Measurements from ENCODE around the gene PLXNA4. TPM values are rescaled to one million over a fixed set of nuclear protein-coding genes. Genes with fewer than 3 reads are reported as not detected.
"Not testable (repeated sequence)": the region's sequence is repeated elsewhere in the genome, so short reads cannot be mapped to it uniquely, and the experiment has no call there.

PLXNA4 gene
- polyA plus RNA-seq, 2 donors: 0.44 to 0.55 TPM

DNA sequence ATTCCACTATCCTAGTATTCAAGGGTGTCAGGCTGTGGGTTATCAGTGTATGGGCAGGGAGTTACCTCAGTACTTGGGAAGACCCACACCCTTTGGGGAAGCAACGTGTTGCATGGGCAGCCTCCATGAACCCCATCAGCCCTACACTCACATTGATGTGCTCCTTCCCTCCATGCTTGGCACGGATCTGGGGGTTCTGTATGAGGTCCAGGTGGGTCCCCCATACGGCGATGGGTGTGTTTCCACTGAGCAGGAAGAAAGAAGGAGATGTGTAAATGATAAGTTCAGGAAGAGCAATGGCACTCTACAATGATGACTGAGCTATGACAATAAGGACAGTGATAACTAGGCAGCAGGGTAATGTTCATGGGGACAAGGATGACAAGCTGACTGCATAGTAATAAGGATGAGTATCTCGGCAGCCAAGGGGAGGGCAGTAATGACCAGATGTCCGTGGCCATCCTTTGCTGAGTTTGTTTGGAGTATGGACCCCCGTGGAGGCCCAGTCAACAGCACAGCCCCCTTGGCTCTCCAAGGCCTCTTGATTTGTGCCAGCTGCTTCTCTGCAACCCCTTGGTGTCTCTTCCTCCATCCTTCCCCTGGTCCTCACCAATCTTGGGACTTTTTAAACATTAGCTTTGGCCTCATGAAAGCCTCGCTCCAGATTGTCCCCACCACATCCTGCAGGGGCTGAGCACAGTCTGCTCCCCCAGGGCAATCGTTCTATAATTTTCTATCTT lies 394.2 kb downstream of the PLXNA4 start:
- Histone ChIP-seq H3K4me1 (ENCODE audit: control insufficient read depth in 2 of 2, insufficient read depth in 2 of 2, low read length in 1 of 2) (no peaks in the 10 kb centered on the region), H3K27me3 (ENCODE audit: control insufficient read depth in 1 of 2, insufficient read depth in 2 of 2, low read length in 2 of 2) (no peaks in the 10 kb centered on the region), H3K27ac (ENCODE audit: low read depth in 2 of 2, low read length in 1 of 2) (no peak overlapping the region), H3K4me3 (ENCODE audit: low read depth in 1 of 2, low read length in 2 of 2) (no peak overlapping the region), H3K9me3 (ENCODE audit: control insufficient read depth in 2 of 2, insufficient read depth in 1 of 2, low read depth in 1 of 2, low read length in 1 of 2) (peaks cover 5% of the 10 kb centered on the region in 2 donors), H3K36me3 (ENCODE audit: control insufficient read depth in 2 of 2, insufficient read depth in 2 of 2, low read length in 1 of 2) (no peaks in the 10 kb centered on the region)
- 75 to 76% methylated on average over 9 of the region's 9 CpGs for WGBS, 2 donors

DNA sequence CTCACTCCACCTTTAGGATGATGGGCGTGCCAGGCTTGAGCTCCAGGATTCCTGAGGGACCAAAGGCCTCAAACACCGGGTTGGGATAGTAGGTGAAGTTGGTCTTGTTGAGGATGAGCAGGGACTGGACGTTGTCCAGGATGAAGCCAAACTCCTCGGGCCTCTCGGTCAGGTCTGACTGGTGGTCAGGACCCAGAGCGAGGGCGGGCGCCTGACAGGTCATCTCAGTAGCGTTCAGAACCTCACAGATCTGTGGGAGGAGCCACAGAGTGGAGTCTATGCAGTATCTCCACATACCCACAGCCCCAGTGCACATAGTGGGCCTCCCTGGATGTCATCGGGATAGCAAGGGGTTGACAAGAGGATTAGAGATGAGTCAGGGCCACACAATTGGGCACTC lies 394.9 kb downstream of the PLXNA4 start:
- peaks cover 4 to 5% of the 10 kb centered on the region in 2 donors for H3K9me3 ChIP-seq (ENCODE audit: control insufficient read depth in 2 of 2, insufficient read depth in 1 of 2, low read depth in 1 of 2, low read length in 1 of 2)
- no peak overlapping the region for H3K4me3 ChIP-seq (ENCODE audit: low read depth in 1 of 2, low read length in 2 of 2)
- WGBS, 2 donors: 87 to 89% methylated on average over 10 of the region's 10 CpGs
- H3K27ac ChIP-seq (ENCODE audit: low read depth in 2 of 2, low read length in 1 of 2): no peak overlapping the region
- H3K4me1 ChIP-seq (ENCODE audit: control insufficient read depth in 2 of 2, insufficient read depth in 2 of 2, low read length in 1 of 2): no peaks in the 10 kb centered on the region
- no peaks in the 10 kb centered on the region for H3K36me3 ChIP-seq (ENCODE audit: control insufficient read depth in 2 of 2, insufficient read depth in 2 of 2, low read length in 1 of 2)
- H3K27me3 ChIP-seq (ENCODE audit: control insufficient read depth in 1 of 2, insufficient read depth in 2 of 2, low read length in 2 of 2): no peaks in the 10 kb centered on the region

DNA sequence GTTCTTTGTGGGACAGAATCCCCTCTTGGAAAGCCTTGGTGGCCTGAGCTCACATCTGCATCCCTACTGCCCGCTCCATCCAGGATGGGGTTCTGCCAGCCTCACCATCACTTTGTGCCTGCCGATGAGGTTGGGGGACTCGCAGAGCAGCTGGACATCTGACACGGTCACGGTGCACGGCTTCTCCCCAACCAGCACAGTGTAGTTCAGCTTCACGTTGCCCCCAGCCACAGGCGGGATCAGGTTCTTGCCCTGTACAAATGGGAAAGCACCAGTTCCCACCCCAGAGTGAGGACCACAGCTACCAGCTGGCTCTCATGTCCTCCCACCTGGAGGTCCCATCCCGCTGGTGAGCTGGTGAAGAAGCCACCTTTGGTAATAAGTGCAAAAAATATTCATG lies 395.8 kb downstream of the PLXNA4 start:
- H3K27me3 ChIP-seq (ENCODE audit: control insufficient read depth in 1 of 2, insufficient read depth in 2 of 2, low read length in 2 of 2): no peaks in the 10 kb centered on the region
- H3K27ac ChIP-seq (ENCODE audit: low read depth in 2 of 2, low read length in 1 of 2): no peak overlapping the region
- H3K4me1 ChIP-seq (ENCODE audit: control insufficient read depth in 2 of 2, insufficient read depth in 2 of 2, low read length in 1 of 2): no peaks in the 10 kb centered on the region
- 89 to 91% methylated on average over 9 of the region's 9 CpGs for WGBS, 2 donors
- H3K9me3 ChIP-seq (ENCODE audit: control insufficient read depth in 2 of 2, insufficient read depth in 1 of 2, low read depth in 1 of 2, low read length in 1 of 2): no peaks in the 10 kb centered on the region
- no peaks in the 10 kb centered on the region for H3K36me3 ChIP-seq (ENCODE audit: control insufficient read depth in 2 of 2, insufficient read depth in 2 of 2, low read length in 1 of 2)
- H3K4me3 ChIP-seq (ENCODE audit: low read depth in 1 of 2, low read length in 2 of 2): no peak overlapping the region

DNA sequence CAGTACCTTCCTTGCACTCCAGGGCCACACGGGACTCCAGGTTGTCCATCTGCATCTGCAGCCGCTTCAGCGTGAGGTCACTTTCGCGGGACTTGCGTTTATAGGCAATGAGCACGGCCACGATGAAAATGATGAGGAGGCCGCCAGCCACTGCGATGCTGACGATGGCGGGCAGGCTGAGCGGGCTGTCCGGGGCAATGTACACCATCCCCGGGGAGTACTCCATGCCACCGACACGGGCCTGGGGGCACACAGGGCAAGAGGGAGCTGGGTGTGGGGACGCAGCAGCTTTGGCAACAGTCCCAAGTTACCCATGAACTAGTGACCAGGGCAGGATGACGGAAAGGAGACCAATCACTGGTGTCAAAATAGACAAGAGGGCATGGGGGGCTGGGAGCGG lies 396.6 kb downstream of the PLXNA4 start:
- no peaks in the 10 kb centered on the region for H3K4me1 ChIP-seq (ENCODE audit: control insufficient read depth in 2 of 2, insufficient read depth in 2 of 2, low read length in 1 of 2)
- H3K9me3 ChIP-seq (ENCODE audit: control insufficient read depth in 2 of 2, insufficient read depth in 1 of 2, low read depth in 1 of 2, low read length in 1 of 2): no peaks in the 10 kb centered on the region
- no peak overlapping the region for H3K4me3 ChIP-seq (ENCODE audit: low read depth in 1 of 2, low read length in 2 of 2)
- WGBS, 2 donors: 92 to 97% methylated on average over 20 of the region's 20 CpGs
- no peak overlapping the region for H3K27ac ChIP-seq (ENCODE audit: low read depth in 2 of 2, low read length in 1 of 2)
- no peaks in the 10 kb centered on the region for H3K36me3 ChIP-seq (ENCODE audit: control insufficient read depth in 2 of 2, insufficient read depth in 2 of 2, low read length in 1 of 2)
- H3K27me3 ChIP-seq (ENCODE audit: control insufficient read depth in 1 of 2, insufficient read depth in 2 of 2, low read length in 2 of 2): no peaks in the 10 kb centered on the region

DNA sequence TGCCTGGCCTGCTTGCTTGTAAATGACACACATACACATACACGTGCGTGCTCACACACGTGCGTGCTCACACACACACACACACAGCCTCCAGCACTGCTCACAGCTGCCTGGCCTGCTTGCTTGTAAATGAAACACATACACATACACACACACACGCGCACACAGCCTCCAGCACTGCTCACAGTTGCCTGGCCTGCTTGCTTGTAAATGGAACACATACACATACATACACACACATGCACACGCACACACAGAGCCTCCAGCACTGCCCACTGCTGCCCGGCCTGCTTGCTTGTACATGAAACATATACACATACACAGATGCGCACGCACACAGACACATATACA lies 397.2 kb downstream of the PLXNA4 start:
- WGBS, 2 donors: 65 to 78% methylated on average over 10 of the region's 10 CpGs
- H3K4me3 ChIP-seq (ENCODE audit: low read depth in 1 of 2, low read length in 2 of 2): no peak overlapping the region
- no peaks in the 10 kb centered on the region for H3K4me1 ChIP-seq (ENCODE audit: control insufficient read depth in 2 of 2, insufficient read depth in 2 of 2, low read length in 1 of 2)
- no peak overlapping the region for H3K27ac ChIP-seq (ENCODE audit: low read depth in 2 of 2, low read length in 1 of 2)
- no peaks in the 10 kb centered on the region for H3K27me3 ChIP-seq (ENCODE audit: control insufficient read depth in 1 of 2, insufficient read depth in 2 of 2, low read length in 2 of 2)
- no peaks in the 10 kb centered on the region for H3K9me3 ChIP-seq (ENCODE audit: control insufficient read depth in 2 of 2, insufficient read depth in 1 of 2, low read depth in 1 of 2, low read length in 1 of 2)
- H3K36me3 ChIP-seq (ENCODE audit: control insufficient read depth in 2 of 2, insufficient read depth in 2 of 2, low read length in 1 of 2): no peaks in the 10 kb centered on the region

DNA sequence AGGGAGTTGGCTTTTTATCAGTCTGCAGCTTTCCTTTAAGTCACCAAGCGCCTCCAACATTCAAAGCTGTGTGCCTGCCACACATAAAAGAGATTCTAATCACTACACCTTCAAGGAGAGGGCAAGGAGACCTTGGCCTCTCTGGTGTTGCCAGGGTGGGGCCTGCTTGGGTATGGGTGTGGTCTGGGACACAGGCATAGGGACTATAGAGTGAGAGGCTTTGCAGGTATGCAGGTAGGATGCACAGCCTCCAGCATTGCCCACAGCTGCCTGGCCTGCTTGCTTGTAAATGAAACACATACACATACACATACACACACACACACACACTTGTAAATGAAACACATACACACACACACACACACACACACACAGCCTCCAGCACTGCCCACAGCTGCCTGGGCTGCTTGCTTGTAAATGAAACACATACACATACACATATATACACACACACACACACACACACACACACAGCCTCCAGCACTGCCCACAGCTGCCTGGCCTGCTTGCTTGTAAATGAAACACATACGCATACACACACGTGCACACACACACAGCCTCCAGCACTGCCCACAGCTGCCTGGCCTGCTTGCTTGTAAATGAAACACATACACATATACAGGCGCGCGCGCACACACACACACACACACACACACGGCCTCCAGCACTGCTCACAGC lies 397.7 kb downstream of the PLXNA4 start:
- 71 to 81% methylated on average over 8 of the region's 8 CpGs for WGBS, 2 donors
- H3K4me1 ChIP-seq (ENCODE audit: control insufficient read depth in 2 of 2, insufficient read depth in 2 of 2, low read length in 1 of 2); H3K27me3 ChIP-seq (ENCODE audit: control insufficient read depth in 1 of 2, insufficient read depth in 2 of 2, low read length in 2 of 2): not testable (repeated sequence)

DNA sequence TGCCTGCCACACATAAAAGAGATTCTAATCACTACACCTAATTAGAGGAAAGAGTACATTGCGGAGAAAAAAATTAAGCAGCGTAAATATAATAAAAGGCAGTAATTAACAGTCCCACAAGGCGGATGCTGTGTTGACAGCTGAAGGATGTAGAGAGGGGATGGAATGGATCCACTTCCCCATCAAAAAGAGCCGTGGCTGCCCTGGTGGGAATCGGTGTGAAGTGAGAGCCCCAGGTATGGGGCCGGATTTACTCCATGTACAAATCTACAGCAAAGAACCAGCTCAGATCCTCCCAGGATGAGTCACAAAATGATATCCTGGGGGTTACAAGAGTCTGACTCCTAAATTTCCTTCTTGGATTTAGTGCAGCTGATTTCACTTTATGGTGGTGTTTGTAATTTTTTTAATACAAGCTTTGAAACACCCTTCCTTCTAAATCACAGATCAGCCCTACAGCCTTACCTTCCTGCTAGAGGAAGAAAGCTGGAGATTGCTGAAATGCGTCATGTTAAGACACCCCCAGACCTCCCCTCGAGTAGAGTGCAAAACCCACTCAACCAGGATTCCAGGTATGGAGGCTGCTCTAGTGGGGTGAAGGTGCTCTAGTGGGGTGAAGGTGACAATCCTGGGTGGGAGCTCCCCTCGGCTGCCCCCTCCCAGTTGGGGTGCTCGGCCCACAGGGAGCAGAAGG lies 398.4 kb downstream of the PLXNA4 start:
- H3K27me3 ChIP-seq (ENCODE audit: control insufficient read depth in 1 of 2, insufficient read depth in 2 of 2, low read length in 2 of 2): no peaks in the 10 kb centered on the region
- H3K4me1 ChIP-seq (ENCODE audit: control insufficient read depth in 2 of 2, insufficient read depth in 2 of 2, low read length in 1 of 2): no peaks in the 10 kb centered on the region
- no peaks in the 10 kb centered on the region for H3K9me3 ChIP-seq (ENCODE audit: control insufficient read depth in 2 of 2, insufficient read depth in 1 of 2, low read depth in 1 of 2, low read length in 1 of 2)
- no peak overlapping the region for H3K27ac ChIP-seq (ENCODE audit: low read depth in 2 of 2, low read length in 1 of 2)
- 70 to 73% methylated on average over 10 of the region's 10 CpGs for WGBS, 2 donors
- H3K36me3 ChIP-seq (ENCODE audit: control insufficient read depth in 2 of 2, insufficient read depth in 2 of 2, low read length in 1 of 2): no peaks in the 10 kb centered on the region
- no peak overlapping the region for H3K4me3 ChIP-seq (ENCODE audit: low read depth in 1 of 2, low read length in 2 of 2)

More for the DNA sequence above, 397.7 kb downstream of the PLXNA4 start:
- not testable (repeated sequence) for H3K4me3 ChIP-seq (ENCODE audit: low read depth in 1 of 2, low read length in 2 of 2); H3K9me3 ChIP-seq (ENCODE audit: control insufficient read depth in 2 of 2, insufficient read depth in 1 of 2, low read depth in 1 of 2, low read length in 1 of 2); H3K36me3 ChIP-seq (ENCODE audit: control insufficient read depth in 2 of 2, insufficient read depth in 2 of 2, low read length in 1 of 2); H3K27ac ChIP-seq (ENCODE audit: low read depth in 2 of 2, low read length in 1 of 2)

DNA sequence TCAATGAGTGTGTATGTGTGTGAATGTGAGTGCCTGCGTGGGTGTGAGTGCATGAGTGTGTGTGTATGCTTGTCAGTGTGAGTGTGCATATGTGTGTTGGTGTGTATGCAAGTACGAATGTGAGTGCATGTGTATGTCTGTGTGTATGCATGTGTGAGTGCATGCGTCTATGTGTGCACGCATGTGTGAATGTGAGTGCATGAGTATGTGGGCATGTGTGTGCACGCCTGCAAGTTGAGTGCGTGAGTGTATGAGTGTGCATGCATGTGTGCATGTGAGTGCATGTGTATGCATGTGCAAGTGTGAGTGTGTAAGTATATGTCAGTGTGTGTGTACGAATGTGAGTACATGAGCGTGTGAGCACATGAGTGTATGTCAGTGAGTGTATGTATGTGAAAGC lies 399.6 kb downstream of the PLXNA4 start:
- H3K4me1 ChIP-seq (ENCODE audit: control insufficient read depth in 2 of 2, insufficient read depth in 2 of 2, low read length in 1 of 2): no peaks in the 10 kb centered on the region
- WGBS, 2 donors: 89% methylated on average over 8 of the region's 8 CpGs
- no peak overlapping the region for H3K4me3 ChIP-seq (ENCODE audit: low read depth in 1 of 2, low read length in 2 of 2)
- no peaks in the 10 kb centered on the region for H3K27me3 ChIP-seq (ENCODE audit: control insufficient read depth in 1 of 2, insufficient read depth in 2 of 2, low read length in 2 of 2)
- H3K36me3 ChIP-seq (ENCODE audit: control insufficient read depth in 2 of 2, insufficient read depth in 2 of 2, low read length in 1 of 2): no peaks in the 10 kb centered on the region
- H3K9me3 ChIP-seq (ENCODE audit: control insufficient read depth in 2 of 2, insufficient read depth in 1 of 2, low read depth in 1 of 2, low read length in 1 of 2): no peaks in the 10 kb centered on the region
- no peak overlapping the region for H3K27ac ChIP-seq (ENCODE audit: low read depth in 2 of 2, low read length in 1 of 2)

DNA sequence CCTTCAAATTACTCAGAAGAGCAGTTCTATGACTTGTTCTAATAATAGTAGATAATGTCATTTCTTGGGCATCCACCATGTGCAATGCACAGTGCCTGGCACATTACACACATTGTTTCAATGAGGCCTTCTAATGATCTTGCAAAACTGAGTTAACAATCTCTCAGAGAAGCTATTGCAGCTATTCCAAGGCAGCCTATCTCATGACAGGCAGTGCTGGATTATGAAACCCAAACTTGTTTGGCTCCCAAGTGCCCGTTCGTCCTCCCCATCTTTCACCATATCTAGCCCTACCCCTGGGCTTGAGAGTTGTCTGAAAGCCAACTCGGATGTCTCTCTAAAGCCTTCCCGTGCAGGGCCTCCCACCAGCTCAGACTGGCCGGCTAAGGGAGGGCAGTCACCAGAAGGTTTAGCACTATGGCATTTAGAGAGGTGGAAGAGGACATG lies 405.1 kb downstream of the PLXNA4 start:
- Histone ChIP-seq H3K27me3 (ENCODE audit: control insufficient read depth in 1 of 2, insufficient read depth in 2 of 2, low read length in 2 of 2) (no peaks in the 10 kb centered on the region), H3K4me1 (ENCODE audit: control insufficient read depth in 2 of 2, insufficient read depth in 2 of 2, low read length in 1 of 2) (no peaks in the 10 kb centered on the region), H3K27ac (ENCODE audit: low read depth in 2 of 2, low read length in 1 of 2) (no peak overlapping the region), H3K9me3 (ENCODE audit: control insufficient read depth in 2 of 2, insufficient read depth in 1 of 2, low read depth in 1 of 2, low read length in 1 of 2) (no peaks in the 10 kb centered on the region), H3K36me3 (ENCODE audit: control insufficient read depth in 2 of 2, insufficient read depth in 2 of 2, low read length in 1 of 2) (no peaks in the 10 kb centered on the region), H3K4me3 (ENCODE audit: low read depth in 1 of 2, low read length in 2 of 2) (no peak overlapping the region)
- 62 to 65% methylated on average over 5 of the region's 5 CpGs for WGBS, 2 donors

Data from esophagus (tissue), 2 donors.